ENCODE results near the gene MICU1.
"Not testable (repeated sequence)": the region's sequence is repeated elsewhere in the genome, so short reads cannot be mapped to it uniquely, and the experiment has no call there.

MICU1 gene, protein sequence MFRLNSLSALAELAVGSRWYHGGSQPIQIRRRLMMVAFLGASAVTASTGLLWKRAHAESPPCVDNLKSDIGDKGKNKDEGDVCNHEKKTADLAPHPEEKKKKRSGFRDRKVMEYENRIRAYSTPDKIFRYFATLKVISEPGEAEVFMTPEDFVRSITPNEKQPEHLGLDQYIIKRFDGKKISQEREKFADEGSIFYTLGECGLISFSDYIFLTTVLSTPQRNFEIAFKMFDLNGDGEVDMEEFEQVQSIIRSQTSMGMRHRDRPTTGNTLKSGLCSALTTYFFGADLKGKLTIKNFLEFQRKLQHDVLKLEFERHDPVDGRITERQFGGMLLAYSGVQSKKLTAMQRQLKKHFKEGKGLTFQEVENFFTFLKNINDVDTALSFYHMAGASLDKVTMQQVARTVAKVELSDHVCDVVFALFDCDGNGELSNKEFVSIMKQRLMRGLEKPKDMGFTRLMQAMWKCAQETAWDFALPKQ

GRCh38 chr10:72625608-72626443 lies at the start of gene MICU1:
MICU1 (minus strand) TSS chr10:72626079; CDS start chr10:72566793, 59,286 bp downstream.
- DNase-seq = peak; percentile 73

GRCh38 chr10:72674174-72674573 lies 48.3 kb upstream of the MICU1 start:
- not testable (repeated sequence) for DNase-seq

DNA sequence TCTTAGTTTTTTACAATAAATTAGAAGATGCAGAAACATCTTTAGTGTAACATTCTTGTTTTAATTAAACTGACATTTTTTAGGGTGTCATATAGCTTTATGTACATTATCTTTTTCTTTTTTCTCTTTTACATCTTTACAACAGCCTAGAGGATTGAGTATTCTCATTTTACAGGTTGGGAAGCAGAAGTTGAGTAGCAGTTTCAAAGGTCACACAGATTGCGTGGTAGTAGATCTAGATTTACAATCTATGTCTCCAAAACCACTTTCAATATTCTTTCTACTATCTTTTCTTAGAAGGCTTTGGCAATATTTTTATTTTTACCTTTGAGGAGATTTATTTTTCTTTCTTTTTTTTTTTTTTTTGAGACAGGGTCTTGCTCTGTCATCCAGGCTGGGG lies 47.4 kb upstream of the MICU1 start:
- DNase-seq = no peak

- no peak for DNase-seq
Measured at GRCh38 chr10:72667207-72667864, 41.5 kb upstream of the MICU1 start.

DNA sequence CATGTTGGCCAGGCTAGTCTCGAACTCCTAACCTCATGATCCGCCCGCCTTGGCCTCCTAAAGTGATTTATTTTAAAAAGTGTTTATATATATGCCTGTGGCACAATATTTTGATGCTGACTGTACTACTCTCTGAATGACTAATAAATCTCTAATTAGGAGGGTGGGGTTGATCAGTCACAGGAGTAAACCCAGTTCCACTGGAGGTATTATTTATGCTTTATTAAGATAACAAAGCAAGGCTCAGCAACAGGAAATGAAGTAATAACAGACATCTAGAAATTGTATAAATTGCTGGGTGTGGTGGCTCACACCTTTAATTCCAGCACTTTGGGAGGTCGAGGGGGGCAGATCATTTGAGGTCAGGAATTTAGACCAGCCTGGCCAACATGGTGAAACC lies 40.0 kb upstream of the MICU1 start:
- DNase-seq = no peak

DNA sequence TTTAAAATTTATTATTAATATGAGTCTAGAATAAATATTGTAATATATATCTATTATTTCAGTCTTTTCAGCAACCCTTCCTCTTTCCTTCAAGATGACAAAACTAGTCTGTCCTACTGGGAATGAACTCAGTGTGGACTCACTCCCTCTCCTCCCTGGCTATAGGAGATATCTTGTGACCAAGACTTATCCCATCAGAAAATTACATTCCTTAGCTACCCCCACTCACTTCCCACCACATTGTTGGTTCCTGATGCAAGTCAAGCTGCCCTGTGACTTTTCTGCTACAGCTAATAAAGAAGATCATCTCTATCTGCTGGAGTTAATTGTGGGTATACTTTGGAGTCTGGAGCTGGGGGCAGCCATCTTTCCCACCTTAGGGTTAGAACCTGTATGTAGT lies 38.1 kb upstream of the MICU1 start:
- no peak for DNase-seq

- no peak for DNase-seq
Measured at GRCh38 chr10:72661431-72661830, 35.6 kb upstream of the MICU1 start.

GRCh38 chr10:72660220-72660619 lies 34.3 kb upstream of the MICU1 start:
- DNase-seq = no peak

- no peak for DNase-seq
Measured at GRCh38 chr10:72659694-72660093, 33.8 kb upstream of the MICU1 start.

GRCh38 chr10:72658696-72659400 lies 33.0 kb upstream of the MICU1 start:
- DNase-seq = no peak

DNA sequence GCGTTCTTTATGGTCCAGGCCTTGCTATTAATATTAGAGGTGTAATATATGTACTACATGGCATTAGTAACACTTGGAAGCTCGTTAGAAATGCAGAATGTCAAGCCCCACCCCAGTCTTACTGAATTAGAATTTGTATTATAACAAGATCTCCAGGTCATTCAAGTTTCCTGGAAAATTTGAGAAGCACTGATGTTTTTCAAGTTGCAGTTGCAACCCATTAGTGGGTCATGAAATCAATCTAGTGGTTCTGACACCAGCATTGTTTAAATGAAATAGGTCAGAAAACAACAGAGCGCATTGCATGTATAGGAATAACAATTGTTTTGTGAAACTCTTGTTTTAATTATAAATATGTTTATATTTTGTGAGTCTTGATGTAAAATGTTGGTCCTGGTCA lies 28.8 kb upstream of the MICU1 start:
- DNase-seq = no peak

DNA sequence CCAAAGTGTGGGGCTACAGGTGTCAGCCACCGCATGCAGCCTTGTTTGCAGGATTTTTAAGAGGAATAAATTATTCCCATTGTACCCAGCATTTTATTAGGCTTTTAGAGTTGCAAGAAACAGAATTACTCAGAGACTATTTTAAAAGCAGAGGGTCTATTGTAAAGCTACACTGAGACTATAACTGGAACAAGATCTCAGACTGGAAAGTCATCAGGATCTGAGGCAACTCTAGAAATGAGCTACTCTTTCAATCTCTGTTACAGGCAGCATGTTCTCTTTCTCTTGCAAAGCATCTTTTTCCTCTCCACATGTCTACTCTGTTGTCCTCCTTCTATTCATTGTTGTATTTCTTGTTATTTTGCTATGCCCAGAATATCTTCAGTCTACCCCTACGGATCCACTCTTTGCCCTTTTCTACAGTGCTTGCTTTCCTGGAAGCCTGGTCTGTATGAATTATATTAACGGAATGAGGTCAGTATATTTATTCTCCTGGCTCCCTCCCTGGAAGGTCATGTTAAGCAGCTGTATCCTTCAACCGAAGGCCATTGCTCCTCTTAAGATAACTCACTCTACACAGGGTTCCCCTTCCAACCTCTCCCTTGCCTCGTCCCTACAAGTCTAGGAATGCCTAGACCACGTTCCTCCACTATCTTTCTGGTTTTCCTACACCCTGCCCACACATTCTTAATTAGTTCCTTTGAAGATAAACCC lies 27.7 kb upstream of the MICU1 start:
- DNase-seq = no peak

DNA sequence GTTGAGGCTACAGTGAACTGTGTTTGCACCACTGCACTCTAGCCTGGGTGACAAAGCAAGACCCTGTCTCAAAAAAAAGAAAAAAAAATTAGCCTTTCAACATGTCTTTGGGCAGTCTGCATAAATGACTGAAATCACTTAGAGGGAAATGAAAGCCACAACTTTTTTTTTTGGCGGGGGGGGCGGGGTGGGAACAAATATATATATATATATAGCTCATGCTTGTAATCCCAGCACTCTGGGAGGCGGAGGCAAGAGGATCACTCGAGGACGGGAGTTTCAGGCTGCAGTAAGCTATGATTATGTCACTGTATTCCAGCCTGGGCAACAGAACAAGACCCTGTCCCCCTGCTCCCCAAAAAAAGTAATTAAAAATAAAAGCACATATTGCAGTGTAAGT lies 23.4 kb upstream of the MICU1 start:
- DNase-seq = no peak

- no peak for DNase-seq
Measured at GRCh38 chr10:72648301-72648700, 22.4 kb upstream of the MICU1 start.

- DNase-seq = not testable (repeated sequence)
Measured at GRCh38 chr10:72646971-72647370, 21.1 kb upstream of the MICU1 start.

- no peak for DNase-seq
Measured at GRCh38 chr10:72645263-72645858, 19.5 kb upstream of the MICU1 start.

- no peak for DNase-seq
Measured at GRCh38 chr10:72642318-72642717, 16.4 kb upstream of the MICU1 start.

GRCh38 chr10:72639441-72639873 lies 13.6 kb upstream of the MICU1 start:
- no peak for DNase-seq

DNA sequence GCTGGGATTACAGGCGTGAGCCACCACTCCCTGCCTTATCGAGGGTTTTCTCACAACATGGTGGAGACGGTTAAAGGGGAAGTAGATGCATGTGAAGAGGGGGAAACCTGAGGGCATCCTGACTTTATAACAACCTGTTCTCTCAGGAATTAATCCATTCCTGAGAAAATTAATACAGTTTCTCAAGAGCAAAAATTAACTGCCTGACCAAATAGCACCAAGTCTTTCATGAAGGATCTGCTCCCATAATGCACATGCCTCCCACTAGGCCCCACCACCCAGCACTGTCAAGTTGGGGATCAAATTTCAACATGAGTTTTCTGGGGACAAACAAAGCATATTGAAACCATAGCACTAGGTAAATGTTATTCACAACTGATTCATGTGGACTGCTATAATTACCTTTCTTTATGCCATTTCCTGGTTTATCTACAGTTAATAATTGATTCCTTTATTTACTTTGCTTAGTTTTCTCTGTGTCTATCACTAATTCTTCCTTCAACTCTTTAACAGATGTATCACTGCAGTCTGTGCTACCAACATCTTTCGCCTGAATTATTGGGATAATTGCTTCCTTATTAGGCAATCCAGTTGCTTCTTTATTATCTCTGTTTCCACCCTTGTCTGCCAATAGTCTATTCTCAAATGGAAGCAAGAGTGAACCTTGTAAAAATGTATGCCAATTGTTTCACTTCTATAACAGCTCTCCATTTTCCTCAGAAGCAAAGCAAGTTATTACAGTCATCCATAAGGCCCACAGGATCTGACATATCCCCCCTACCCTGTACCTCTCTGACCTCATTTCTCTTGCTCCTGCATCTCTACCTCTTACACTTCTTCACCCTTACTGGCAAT lies 12.9 kb upstream of the MICU1 start:
- no peak for DNase-seq

- peak; percentile 31 for DNase-seq
Measured at GRCh38 chr10:72637398-72637857, 11.5 kb upstream of the MICU1 start.

Measured in SIG-M5 (cell line).